Mesodermal cell (in vitro differentiated cells): ENCODE results near the gene MAD1L1.
"Not testable (repeated sequence)": the region's sequence is repeated elsewhere in the genome, so short reads cannot be mapped to it uniquely, and the experiment has no call there.

ENCODE experiments used
- H3K27ac ChIP-seq: 2 replicates; pipeline ENCODE4 v1.7.0; 2013; ENCODE audit warnings: mild to moderate bottlenecking, low read depth, low read length, moderate library complexity; ENCODE audit not compliant: severe bottlenecking
- H3K36me3 ChIP-seq: 2 replicates; pipeline ENCODE4 v1.7.1; 2013; ENCODE audit warnings: mild to moderate bottlenecking, low read length, moderate library complexity; ENCODE audit not compliant: control insufficient read depth, insufficient read depth
- H3K4me1 ChIP-seq: one replicate; pipeline ENCODE4 v1.7.1; 2013; ENCODE audit warnings: mild to moderate bottlenecking, low read length; ENCODE audit not compliant: insufficient read depth, control insufficient read depth, poor library complexity, severe bottlenecking
- H3K4me3 ChIP-seq: 2 replicates; pipeline ENCODE4 v1.7.0; 2013; ENCODE audit warnings: low read length, control low read depth, mild to moderate bottlenecking; ENCODE audit not compliant: insufficient read depth, poor library complexity, severe bottlenecking; ENCODE audit errors: extremely low read depth
- H3K9me3 ChIP-seq: 2 replicates; pipeline ENCODE4 v1.7.1; 2013; ENCODE audit warnings: mild to moderate bottlenecking, low read length, moderate library complexity; ENCODE audit not compliant: control insufficient read depth
- WGBS, 2 experiments: methylation state at CpG; one replicate each; pipeline ENCODE4 v1.1.5; 2013; ENCODE audit warnings: missing lambda C conversion rate in 2 of 2; ENCODE audit not compliant: insufficient coverage in 2 of 2; 5-methylcytosine and 5-hydroxymethylcytosine counted together

The MAD1L1 gene

GRCh38 chr7:1846331-1847065 lies 386.2 kb downstream of the MAD1L1 start:
- H3K4me3 ChIP-seq = no peak overlapping the region
- no peaks in the 10 kb centered on the region for H3K36me3 ChIP-seq
- H3K27ac ChIP-seq = no peak overlapping the region
- WGBS, 2 experiments = 76 to 79% methylated on average over 21 to 27 of the region's 29 CpGs
- no peaks in the 10 kb centered on the region for H3K9me3 ChIP-seq
- no peaks in the 10 kb centered on the region for H3K4me1 ChIP-seq

- Histone ChIP-seq H3K4me1 (no peaks in the 10 kb centered on the region), H3K9me3 (no peaks in the 10 kb centered on the region), H3K36me3 (no peaks in the 10 kb centered on the region), H3K27ac (no peak overlapping the region), H3K4me3 (no peak overlapping the region)
- WGBS, 2 experiments = 89 to 94% methylated on average over 40 to 43 of the region's 43 CpGs
Observed at GRCh38 chr7:1845536-1846311, 387.0 kb downstream of the MAD1L1 start.

GRCh38 chr7:1844951-1845390 lies 387.8 kb downstream of the MAD1L1 start:
- H3K4me3 ChIP-seq = no peak overlapping the region
- WGBS, 2 experiments = 96 to 97% methylated on average over 14 to 16 of the region's 16 CpGs
- no peaks in the 10 kb centered on the region for H3K36me3 ChIP-seq
- no peaks in the 10 kb centered on the region for H3K9me3 ChIP-seq
- H3K4me1 ChIP-seq = no peaks in the 10 kb centered on the region
- H3K27ac ChIP-seq = no peak overlapping the region

GRCh38 chr7:1844336-1844950 lies 388.3 kb downstream of the MAD1L1 start:
- H3K4me1 ChIP-seq = no peaks in the 10 kb centered on the region
- WGBS, 2 experiments = 94 to 95% methylated on average over 25 to 26 of the region's 26 CpGs
- H3K4me3 ChIP-seq = no peak overlapping the region
- H3K36me3 ChIP-seq = no peaks in the 10 kb centered on the region
- no peaks in the 10 kb centered on the region for H3K9me3 ChIP-seq
- no peak overlapping the region for H3K27ac ChIP-seq

- Histone ChIP-seq H3K27ac (no peak overlapping the region), H3K4me1 (no peaks in the 10 kb centered on the region), H3K36me3 (no peaks in the 10 kb centered on the region), H3K4me3 (no peak overlapping the region), H3K9me3 (no peaks in the 10 kb centered on the region)
- WGBS, 2 experiments = 92 to 98% methylated on average over 9 to 10 of the region's 11 CpGs
Observed at GRCh38 chr7:1843921-1844335, 388.8 kb downstream of the MAD1L1 start.

- 92 to 93% methylated on average over 25 to 26 of the region's 26 CpGs for WGBS, 2 experiments
- Histone ChIP-seq H3K4me1 (no peaks in the 10 kb centered on the region), H3K36me3 (no peaks in the 10 kb centered on the region), H3K4me3 (no peak overlapping the region), H3K27ac (no peak overlapping the region), H3K9me3 (no peaks in the 10 kb centered on the region)
Observed at GRCh38 chr7:1843271-1843861, 389.4 kb downstream of the MAD1L1 start.

GRCh38 chr7:1842321-1843221 lies 390.2 kb downstream of the MAD1L1 start:
- WGBS, 2 experiments = 91 to 94% methylated on average over 28 to 30 of the region's 31 CpGs

GRCh38 chr7:1841286-1842021 lies 391.3 kb downstream of the MAD1L1 start:
- WGBS, 2 experiments = 92 to 93% methylated on average over 19 to 37 of the region's 40 CpGs
- not testable (repeated sequence) for H3K4me3 ChIP-seq, H3K36me3 ChIP-seq, H3K4me1 ChIP-seq, H3K9me3 ChIP-seq, H3K27ac ChIP-seq

More at GRCh38 chr7:1842321-1843221, 390.2 kb downstream of the MAD1L1 start:
- H3K27ac ChIP-seq = no peak overlapping the region
- H3K9me3 ChIP-seq = no peaks in the 10 kb centered on the region
- H3K36me3 ChIP-seq = no peaks in the 10 kb centered on the region
- no peaks in the 10 kb centered on the region for H3K4me1 ChIP-seq
- H3K4me3 ChIP-seq = no peak overlapping the region

DNA sequence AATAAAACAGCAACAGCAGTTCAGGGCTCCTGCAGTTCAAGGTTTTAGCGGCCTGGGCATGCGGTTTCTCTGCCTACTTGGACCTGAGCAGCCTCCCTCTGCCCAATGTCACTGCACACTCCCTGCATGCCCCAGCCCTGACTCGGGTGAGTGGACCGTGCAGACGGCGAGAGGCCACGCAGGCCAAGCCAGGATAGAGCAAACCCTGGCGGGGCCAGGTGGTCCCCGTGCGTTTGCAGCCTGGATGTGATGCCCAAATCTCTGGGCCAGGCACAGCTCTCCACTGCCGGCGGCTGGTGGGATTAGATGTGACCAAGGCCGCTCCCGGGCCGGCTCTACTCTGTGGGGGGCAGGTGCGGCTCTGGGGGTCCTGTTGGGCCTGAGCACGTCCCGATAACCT lies 392.0 kb downstream of the MAD1L1 start:
- not testable (repeated sequence) for H3K4me1 ChIP-seq, H3K4me3 ChIP-seq, H3K27ac ChIP-seq, H3K36me3 ChIP-seq, H3K9me3 ChIP-seq
- 93 to 100% methylated on average over 8 to 10 of the region's 18 CpGs for WGBS, 2 experiments
